Activated B cell treated with CpG ODN at 0.5 μM for 24 hours (primary cell): ENCODE results near the gene ZFHX3. TPM values are rescaled to one million over a fixed set of nuclear protein-coding genes. Genes with fewer than 3 reads are reported as not detected.

Experiments
- ATAC-seq: fragments of 200-7000 bp; cut with Tn5 transposase; one replicate; pipeline ENCODE4 v1.10.0; 2021; ENCODE audit warnings: low read depth, mild to moderate bottlenecking, moderate library complexity
- CTCF ChIA-PET: fragments of 350-600 bp; sonication (Branson Sonifier 250); formaldehyde crosslinking; loops from one replicate; lab custom pipeline; 2021; ENCODE audit warnings: antibody characterized with exemption; lab: Charles Lee
- POLR2A ChIA-PET: fragments of 350-600 bp; sonication (Branson Sonifier 250); formaldehyde crosslinking; loops from one replicate; lab custom pipeline; 2021; ENCODE audit warnings: antibody characterized with exemption; lab: Charles Lee
- DNase-seq: peaks from one replicate; pipeline ENCODE4 v3.0.0; 2022
- H3K27ac Mint-ChIP-seq: one replicate; pipeline ENCODE4 v1.8.0; 2020; ENCODE audit warnings: mixed read lengths
- H3K27me3 Mint-ChIP-seq: one replicate; pipeline ENCODE4 v1.8.0; 2021; ENCODE audit warnings: mixed read lengths
- H3K36me3 Mint-ChIP-seq: one replicate; pipeline ENCODE4 v1.8.0; 2021; ENCODE audit warnings: low read depth, mixed read lengths
- H3K4me1 Mint-ChIP-seq: one replicate; pipeline ENCODE4 v1.8.0; 2021; ENCODE audit warnings: mixed read lengths
- H3K4me3 Mint-ChIP-seq: one replicate; pipeline ENCODE4 v1.8.0; 2020; ENCODE audit warnings: mild to moderate bottlenecking, mixed read lengths
- H3K9me3 Mint-ChIP-seq: one replicate; pipeline ENCODE4 v1.8.0; 2020; ENCODE audit warnings: mixed read lengths
- intact Hi-C: fragments of 100-400 bp; cut with micrococcal nuclease; formaldehyde crosslinking; loops from one replicate; pipeline ENCODE4 v1.15.1; 2024
- total RNA-seq: library from RNA; stranded (reverse); gene quantifications from 2 replicates; pipeline ENCODE4 v1.2.3, GENCODE V29; 2022
- TF ChIP-seq, protein P1 (sequence below): fragments of 200-600 bp; IDR thresholded peaks from one replicate; pipeline ENCODE4 v1.8.0; 2022; ENCODE audit warnings: antibody characterized with exemption, mild to moderate bottlenecking

ZFHX3 gene
- total RNA-seq, 1 donor from 2014 or later, result 9.2 TPM

DNA sequence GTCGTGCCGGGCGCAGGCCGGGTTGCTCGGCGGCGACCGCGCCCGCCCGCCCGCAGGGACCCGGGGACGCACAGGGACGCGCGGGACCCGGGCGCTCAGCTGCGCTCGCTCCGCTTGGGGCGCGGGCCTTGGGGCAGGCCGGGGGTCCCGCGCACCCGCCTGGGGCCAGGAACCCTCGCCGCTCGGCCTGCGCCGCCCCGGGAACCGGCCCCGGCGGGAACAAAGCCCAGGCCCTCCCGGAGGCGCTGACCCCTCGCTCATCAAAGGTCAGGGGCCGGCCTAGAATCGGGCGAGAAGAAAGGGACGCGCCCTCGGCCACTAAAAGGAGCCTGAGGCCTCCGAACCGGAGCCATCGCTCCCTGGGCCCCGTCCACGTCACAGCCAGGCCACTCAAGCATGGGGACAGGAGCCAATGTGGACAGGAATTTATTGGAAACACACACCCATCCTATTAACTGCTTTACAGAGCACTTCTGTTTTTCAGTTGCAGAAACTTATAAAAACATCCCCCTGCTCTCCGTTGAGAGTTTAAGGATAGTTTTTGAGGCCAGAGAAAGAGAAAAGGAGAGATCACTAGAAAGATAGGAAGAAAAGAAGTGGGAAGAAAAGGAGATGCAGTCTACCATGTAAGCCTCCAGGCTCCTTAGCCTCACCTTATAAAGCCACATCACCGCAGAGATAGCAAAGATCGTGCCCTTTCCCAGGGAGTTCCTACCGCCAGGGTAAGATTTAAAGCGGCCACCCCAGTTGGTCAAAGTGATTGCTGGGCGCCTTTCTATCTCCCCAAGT lies 558 bp upstream of the ZFHX3 start:
- H3K27me3 Mint-ChIP-seq, result peaks cover 3% of the 10 kb centered on the region
- ATAC-seq (peak; percentile 1), DNase-seq (no peak)
- ChIA-PET CTCF (interaction anchor here (1.0 to 1.1 kb wide), 2 partner anchors 216 kb away, joined by 3 read pairs; no protein-coding TSS in a partner anchor), POLR2A (interaction anchor here (0.8 to 1.1 kb wide), 4 partner anchors 9 to 216 kb away, joined by 3 to 5 read pairs (median 4); no protein-coding TSS in a partner anchor)
- peaks cover 17% of the 10 kb centered on the region for H3K4me1 Mint-ChIP-seq
- intact Hi-C loops, result loop anchor here (1.0 to 5.0 kb wide), 7 partner anchors 9 to 876 kb away; partner anchors contain the start of gene PMFBP1
- no peak overlapping the region for H3K27ac Mint-ChIP-seq
- TF ChIP-seq, protein P1, sequence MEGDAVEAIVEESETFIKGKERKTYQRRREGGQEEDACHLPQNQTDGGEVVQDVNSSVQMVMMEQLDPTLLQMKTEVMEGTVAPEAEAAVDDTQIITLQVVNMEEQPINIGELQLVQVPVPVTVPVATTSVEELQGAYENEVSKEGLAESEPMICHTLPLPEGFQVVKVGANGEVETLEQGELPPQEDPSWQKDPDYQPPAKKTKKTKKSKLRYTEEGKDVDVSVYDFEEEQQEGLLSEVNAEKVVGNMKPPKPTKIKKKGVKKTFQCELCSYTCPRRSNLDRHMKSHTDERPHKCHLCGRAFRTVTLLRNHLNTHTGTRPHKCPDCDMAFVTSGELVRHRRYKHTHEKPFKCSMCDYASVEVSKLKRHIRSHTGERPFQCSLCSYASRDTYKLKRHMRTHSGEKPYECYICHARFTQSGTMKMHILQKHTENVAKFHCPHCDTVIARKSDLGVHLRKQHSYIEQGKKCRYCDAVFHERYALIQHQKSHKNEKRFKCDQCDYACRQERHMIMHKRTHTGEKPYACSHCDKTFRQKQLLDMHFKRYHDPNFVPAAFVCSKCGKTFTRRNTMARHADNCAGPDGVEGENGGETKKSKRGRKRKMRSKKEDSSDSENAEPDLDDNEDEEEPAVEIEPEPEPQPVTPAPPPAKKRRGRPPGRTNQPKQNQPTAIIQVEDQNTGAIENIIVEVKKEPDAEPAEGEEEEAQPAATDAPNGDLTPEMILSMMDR, result no peak
- H3K4me3 Mint-ChIP-seq, result peak overlapping the region; percentile 70
- no peaks in the 10 kb centered on the region for H3K9me3 Mint-ChIP-seq
- H3K36me3 Mint-ChIP-seq, result no peaks in the 10 kb centered on the region

DNA sequence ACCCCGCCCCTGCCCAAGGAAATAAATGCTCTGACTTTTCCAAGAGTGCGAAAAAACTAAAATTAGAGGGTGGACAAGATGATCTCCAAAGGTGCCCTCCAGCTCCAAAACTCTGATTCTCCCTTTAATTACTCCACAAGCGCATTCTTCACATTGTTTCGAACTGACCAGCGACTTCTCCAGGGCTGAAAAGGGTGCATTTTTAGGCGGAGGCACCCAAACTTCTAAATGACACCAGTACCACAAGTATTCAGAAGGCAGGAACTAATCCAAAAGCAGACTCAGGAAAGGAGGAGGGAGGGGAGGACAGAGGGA lies 750 bp downstream of the ZFHX3 start:
- ChIA-PET CTCF (interaction anchor here (1.1 kb wide), 1 partner anchor 214 kb away, joined by 3 read pairs; no protein-coding TSS in a partner anchor), POLR2A (interaction anchor here (1.0 to 1.1 kb wide), 3 partner anchors 10 to 215 kb away, joined by 3 to 5 read pairs (median 4); no protein-coding TSS in a partner anchor)
- TF ChIP-seq, protein P1, result no peak
- peak overlapping the region; percentile 50 for H3K27ac Mint-ChIP-seq
- H3K9me3 Mint-ChIP-seq, result no peaks in the 10 kb centered on the region
- intact Hi-C loops, result loop anchor here (5.0 kb wide), 2 partner anchors 380 to 875 kb away; partner anchors contain the start of gene PMFBP1
- no peaks in the 10 kb centered on the region for H3K36me3 Mint-ChIP-seq
- H3K4me1 Mint-ChIP-seq, result peaks cover 17% of the 10 kb centered on the region
- ATAC-seq (no peak), DNase-seq (no peak)
- H3K27me3 Mint-ChIP-seq, result peaks cover 3% of the 10 kb centered on the region
- peak overlapping the region; percentile 82 for H3K4me3 Mint-ChIP-seq

DNA sequence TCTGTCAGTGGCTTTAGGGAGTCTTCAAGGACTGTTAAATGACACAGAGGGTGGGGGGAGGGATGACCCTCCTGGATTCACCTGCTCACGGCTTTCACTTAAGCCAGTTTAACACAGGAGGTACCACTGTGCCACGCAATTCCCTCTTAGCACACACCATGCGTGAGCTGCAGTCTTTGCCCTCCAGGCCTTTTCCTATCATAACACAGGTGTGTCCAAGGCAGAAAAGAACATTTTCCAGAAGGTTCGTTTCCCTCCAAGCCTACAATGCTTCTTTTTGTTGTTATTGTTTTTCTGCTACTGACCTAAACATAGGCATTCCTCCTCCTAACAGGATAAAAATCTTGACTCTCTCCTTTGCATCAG lies 1.1 kb downstream of the ZFHX3 start:
- Mint-ChIP-seq H3K4me3 (peak overlapping the region; percentile 82), H3K4me1 (peaks cover 17% of the 10 kb centered on the region), H3K27me3 (peaks cover 3% of the 10 kb centered on the region), H3K27ac (peak overlapping the region; percentile 38), H3K9me3 (no peaks in the 10 kb centered on the region), H3K36me3 (no peaks in the 10 kb centered on the region)
- ATAC-seq (no peak), DNase-seq (no peak)
- ChIA-PET POLR2A (no interaction called here), CTCF (no interaction called here)
- TF ChIP-seq, protein P1, result no peak
- intact Hi-C loops, result loop anchor here (5.0 kb wide), 2 partner anchors 380 to 875 kb away; partner anchors contain the start of gene PMFBP1

DNA sequence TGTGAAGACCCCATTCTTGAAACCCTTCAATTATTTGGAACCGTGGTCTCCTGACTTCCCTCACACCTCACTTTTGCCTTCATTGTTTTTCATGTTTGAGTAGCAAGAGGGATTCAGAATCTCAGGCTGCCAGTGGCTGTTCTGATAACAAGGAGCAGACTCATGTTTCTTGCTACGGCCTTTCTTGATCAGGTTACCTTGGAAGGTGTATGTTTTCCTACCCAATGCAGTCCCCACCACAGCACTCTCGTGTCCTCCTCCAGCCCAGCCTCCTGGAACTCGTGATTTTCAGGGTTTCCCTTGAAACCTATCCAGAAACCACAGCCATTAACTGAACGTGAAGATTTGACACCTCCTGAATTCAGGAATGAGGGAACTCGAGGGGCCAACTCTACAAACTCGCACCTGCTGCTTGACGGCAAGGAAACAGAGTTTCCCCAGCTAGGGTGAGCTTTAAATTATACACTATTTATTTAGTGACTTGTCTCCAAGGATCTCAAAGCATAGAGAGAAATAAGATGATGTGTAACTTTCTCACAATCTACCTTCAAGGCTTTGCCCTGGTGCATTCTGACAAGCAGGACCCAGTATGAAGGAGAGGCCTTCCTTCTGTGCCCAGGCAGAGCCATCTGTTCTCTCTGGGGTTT lies 1.6 kb downstream of the ZFHX3 start:
- CTCF ChIA-PET, result no interaction called here
- intact Hi-C loops, result loop anchor here (5.0 kb wide), 2 partner anchors 379 to 874 kb away; partner anchors contain the start of gene PMFBP1
- Mint-ChIP-seq H3K4me1 (peaks cover 17% of the 10 kb centered on the region), H3K27me3 (peaks cover 3% of the 10 kb centered on the region), H3K27ac (peak overlapping the region; percentile 38), H3K36me3 (no peaks in the 10 kb centered on the region), H3K9me3 (no peaks in the 10 kb centered on the region), H3K4me3 (peak overlapping the region; percentile 42)
- DNase-seq (no peak), ATAC-seq (no peak)
- TF ChIP-seq, protein P1, result no peak
- POLR2A ChIA-PET, result no interaction called here
